NCI-H82 (cell line): ENCODE results near the gene ALX3.
"Not testable (repeated sequence)": the region's sequence is repeated elsewhere in the genome, so short reads cannot be mapped to it uniquely, and the experiment has no call there.

Source experiments
- DNase-seq: peaks from one replicate; lab custom pipeline; 2025; lab: John Stamatoyannopoulos, UW

Gene ALX3

DNA sequence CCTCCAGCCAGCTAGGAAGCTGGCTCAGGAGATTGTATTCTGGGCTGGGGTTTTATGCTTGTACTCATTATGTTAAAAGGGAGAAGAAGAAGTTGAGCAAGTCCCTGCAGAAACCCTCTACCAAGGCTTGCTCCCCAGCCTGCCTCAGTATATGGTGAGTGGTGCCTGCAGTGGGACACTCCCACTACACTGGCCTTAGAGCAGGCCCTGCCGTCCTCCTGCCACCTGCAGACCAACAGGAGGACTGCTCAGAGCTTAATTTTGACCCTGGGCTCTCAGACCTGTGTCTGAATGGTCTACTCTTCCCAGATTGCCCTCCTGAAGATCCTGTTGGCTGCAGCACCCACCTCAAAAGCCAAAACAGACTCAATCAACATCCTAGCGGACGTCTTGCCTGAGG, 23.0 kb downstream of the ALX3 start:
- no peak for DNase-seq

DNA sequence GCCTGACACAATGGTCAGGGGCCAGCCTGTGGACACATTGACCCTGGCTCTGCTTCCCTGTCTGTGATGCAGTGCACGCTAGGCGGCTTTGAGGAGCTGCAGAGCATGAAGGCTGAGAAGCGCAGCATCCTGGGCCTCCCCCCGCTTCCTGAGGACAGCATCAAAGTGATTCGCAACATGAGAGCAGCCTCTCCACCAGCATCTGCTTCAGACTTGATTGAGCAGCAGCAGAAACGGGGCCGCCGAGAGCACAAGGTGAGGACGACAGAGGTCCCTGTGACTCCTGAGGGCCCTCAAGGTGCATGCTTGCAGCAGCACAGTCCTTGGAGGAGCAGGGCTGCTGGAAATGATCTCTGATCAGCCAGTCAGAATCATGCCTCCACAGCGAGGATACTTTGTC, 27.5 kb downstream of the ALX3 start:
- no peak for DNase-seq

DNA sequence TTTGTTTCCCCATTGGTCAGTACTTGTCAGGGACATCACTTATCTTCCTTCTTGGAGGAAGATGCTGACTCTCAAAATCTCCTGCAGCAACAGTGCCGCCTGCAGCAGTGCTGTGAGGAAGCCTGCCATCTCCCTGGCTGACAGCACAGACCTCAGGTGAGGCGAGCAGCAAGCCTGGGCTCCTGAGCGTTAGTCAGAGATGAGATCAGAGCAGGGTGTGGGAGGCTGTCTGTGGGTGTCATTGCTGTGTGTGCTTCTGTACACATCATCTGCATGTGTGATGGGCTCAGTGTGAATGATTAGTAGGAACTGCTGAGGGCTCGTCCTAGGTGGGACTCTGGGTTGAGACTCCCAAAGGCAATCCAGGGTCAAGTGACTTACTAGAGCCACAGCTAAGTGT, 29.9 kb downstream of the ALX3 start:
- no peak for DNase-seq

DNA sequence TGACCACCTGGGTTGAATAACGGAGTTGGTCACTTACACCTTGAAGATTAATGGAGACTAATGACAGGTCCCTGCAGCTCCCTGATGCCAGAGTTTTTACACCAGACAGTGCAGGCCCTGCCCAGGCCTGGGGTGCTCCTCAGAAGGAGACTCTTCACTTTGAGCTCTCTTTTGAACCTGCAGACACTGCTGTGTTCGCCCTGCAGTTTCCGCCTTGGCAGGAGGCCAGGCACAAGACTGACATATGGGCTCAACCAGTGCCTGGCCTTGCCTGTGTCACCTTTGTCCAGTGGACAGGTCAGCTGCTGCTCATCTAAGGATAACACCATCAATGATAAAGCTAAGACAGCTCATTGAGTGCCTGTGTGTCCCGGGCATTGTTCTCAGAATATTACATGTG, 30.8 kb downstream of the ALX3 start:
- DNase-seq: no peak

DNA sequence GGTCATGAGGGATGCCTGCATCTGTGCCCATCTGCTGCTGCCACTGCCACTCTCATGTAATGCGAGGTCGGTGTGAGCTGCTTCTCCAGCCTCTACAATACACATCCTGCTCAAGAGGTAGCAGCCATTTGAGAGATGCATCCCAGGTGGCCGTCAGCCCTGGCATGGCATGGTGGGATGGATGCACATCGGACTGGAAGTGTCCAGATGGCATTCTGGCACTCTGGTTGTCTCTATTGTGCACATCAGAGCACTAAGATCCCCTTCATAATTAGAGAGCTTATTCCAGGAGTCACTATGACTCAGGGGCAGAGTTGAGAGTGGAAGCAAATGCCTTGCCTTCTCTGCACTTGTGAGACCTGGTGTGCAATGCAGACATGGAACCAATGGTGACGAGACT, 32.2 kb downstream of the ALX3 start:
- DNase-seq: no peak

DNA sequence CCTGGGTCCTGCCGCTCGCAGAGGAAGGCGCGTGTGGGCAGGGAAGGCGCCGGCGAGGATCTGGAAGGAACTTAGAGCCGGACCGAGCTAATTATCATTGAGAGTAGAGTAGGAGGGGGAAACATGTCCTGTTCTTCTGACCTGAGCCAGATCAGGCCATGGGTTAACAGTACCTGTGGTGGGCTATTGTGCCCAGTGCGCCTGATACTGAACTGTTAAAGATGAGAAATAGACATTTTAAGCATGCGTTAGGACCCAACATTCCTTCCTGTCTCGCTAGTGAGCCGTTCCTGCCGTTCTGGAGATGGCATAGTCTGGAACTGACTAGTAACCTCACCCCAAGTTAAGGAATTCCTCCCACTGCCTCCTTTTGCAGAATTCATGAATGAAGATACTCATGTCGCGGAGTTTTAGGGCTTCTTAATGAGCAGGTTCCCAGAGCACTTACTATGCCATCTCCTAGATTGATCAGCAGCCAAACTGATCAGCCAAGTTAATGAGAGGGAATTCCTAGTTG, 35.2 kb downstream of the ALX3 start:
- no peak for DNase-seq

DNA sequence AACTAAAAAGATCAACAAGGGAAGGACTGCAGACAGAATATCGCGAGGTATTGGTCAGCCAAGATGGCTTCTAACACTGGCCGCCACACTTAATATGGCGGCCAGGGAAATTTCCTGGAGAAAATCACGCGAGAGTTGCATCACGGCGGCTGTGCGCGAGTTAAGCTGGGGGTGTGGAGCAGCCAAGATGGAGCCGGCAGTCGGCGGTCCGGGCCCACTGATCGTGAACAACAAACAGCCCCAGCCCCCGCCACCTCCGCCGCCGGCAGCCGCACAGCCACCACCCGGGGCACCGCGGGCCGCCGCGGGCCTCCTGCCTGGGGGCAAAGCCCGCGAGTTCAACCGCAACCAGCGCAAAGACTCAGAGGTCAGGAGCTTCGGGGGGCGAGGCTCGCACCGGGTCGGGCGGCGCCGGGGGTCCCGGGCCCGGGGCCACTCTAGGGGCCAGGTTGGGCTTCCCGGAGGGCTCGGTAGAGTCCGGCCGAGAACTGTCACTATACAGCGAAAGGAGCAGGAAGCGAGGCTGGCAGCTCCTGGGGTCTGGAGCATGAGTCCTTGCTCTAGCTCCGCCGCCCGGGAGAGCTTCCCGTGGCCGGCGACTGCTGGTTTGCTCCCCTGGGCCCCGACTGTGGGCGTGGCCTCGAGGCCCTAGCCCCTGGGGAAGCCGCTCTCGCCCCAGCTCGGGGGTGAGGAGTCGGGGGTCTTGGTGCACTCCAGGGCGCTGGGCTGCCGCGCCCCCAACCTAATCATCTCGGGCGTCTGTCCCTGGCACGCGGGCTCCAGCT, 35.8 kb downstream of the ALX3 start, which contains the start of gene STRIP1:
Gene STRIP1 (plus strand): TSS at position 174 of the 785 bp plus-strand sequence. CDS start 14 bp downstream, at position 188.
- peak; percentile 97 for DNase-seq

DNA sequence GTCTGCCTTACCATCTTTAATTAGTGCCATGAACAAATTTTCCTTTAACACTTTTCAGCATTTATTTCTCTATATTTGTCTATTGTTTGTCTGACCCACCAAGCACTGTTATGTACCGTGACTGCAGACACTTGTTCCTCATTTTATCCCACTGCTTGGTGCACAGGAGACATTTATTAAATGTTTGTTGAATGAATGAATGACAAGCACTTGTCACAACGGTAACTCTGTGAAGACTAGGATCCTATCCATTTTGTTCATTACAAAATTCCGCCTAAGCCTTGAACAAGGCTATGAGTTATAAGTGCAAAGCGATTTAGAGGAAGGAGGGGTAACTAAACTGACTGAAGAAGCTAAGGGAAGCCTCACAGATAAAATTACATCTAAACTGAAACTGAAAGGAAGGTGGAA, 36.4 kb downstream of the ALX3 start:
- DNase-seq: no peak

DNA sequence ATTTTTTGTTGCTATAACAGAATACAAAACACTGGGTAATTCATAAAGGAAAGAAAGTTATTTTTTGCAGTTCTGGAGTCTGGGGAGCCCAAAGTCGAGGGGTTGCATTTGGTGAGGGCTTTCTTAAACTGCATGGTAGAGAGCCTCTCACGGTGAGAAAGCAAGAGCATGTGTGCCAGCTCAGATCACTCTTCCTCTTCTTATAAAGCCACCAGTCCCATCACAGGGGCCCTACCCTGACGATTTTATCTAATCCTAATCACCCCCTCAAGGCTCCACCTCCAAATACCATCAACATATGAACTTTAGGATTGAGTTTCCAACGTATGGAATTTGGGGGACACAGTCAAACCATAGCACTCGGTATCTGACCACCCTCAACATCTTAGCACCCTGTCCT, 37.1 kb downstream of the ALX3 start:
- DNase-seq: no peak

DNA sequence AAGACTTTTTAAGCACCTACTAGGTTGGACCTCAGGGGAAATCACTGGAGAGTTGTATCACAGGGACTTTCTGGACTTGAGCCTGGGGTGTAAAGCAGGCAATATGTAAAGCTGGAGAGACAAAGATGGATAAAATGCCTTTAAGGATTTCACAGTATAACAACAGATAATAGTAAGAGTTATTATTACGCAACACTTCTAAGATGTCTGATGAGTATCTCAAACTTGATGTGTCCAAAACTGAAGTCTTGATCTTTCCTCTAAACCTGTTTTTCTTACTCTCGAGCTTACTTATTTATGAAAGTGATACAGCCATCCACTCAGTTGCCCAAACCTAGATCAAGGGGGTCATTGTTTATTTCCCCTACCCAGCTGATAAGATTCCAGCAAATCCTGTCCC, 38.1 kb downstream of the ALX3 start:
- no peak for DNase-seq

DNA sequence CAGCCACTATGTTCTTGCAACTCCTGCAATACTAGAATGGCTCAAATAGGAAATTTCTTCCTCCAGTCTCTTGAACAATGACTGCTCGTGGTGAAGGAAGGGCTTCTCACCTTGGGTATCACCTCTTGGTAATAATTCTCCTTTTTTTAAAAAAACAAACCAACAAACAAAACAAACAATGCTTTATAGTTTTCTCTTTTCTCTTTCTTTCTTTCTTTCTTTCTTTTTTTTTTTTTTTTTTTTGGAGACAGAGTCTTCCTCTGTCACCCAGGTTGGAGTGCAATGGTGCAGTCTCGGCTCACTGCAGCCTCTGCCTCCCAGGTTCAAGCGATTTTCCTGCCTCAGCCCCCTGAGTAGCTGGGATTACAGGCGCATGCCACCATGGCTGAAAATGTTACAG, 39.8 kb downstream of the ALX3 start:
- not testable (repeated sequence) for DNase-seq

DNA sequence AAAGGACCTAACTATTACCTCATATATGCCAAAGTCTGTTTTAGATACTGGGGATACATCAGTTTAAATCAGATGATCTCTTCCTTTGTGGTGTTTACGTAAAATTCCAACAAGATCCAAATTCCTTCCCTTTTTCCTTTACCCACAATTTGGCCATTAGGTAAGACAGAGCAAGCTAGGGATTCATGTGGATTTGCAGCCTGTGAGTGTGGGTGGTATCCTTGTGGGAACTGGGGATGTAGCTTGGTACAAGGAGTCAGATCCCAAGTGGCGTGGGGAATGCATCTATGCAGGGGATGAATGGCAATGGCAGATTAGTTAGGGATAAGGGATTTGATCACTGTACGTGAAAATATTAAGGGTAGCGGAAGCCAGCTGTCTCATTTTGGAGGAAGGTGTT, 45.9 kb downstream of the ALX3 start:
- peak; percentile 18 for DNase-seq

DNA sequence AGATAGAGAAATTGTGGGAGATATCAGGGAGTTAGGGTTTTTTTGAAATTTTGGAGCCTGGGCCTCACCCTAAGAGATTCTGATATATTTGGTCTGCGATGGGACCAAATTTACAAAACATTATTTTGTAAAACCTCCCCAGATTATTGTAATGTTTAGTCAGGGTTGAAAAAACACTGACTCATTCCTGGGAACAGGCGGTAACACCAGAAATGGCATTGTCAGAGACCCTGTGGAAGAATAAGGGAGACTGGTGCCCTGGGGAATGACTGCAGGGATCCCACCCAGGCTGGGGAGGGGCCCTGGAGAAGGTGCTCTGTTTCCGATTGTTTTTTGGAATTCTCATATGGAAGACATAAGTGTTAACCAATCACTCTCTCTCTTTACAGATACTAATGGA, 49.2 kb downstream of the ALX3 start:
- DNase-seq: no peak

DNA sequence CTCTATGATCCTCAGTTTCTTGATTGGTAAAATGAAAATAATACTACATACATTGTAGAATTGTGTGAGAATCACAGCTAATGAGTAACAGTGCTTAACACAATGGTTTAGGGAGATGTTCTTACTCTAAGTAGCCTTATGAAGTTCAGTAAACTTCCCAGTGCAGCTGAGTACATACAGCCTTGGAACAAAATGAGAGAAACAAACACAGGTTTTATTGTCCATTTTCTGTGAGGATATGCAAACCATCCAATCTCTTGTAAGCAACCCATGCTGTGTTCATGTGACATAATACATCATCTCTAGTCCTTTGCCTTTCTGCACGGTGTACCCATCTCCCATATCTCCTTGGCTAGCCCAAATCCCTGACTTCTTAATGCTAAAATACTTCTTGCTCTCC, 50.7 kb downstream of the ALX3 start:
- no peak for DNase-seq

DNA sequence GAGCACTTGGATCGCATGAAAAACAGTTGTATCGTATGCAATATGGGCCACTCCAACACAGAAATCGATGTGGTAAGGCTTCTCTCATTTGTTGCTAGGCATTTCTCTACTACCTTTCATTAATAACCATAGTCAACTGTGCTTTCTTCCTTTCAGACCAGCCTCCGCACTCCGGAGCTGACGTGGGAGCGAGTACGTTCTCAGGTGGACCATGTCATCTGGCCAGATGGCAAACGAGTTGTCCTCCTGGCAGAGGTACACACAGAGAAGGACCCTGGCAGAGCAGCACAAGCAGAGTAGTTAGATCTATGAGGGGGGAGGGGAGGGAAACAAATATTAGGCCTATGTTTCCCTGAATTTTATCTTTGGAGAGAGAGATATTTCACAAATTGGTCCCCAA, 52.1 kb downstream of the ALX3 start:
- DNase-seq: no peak

DNA sequence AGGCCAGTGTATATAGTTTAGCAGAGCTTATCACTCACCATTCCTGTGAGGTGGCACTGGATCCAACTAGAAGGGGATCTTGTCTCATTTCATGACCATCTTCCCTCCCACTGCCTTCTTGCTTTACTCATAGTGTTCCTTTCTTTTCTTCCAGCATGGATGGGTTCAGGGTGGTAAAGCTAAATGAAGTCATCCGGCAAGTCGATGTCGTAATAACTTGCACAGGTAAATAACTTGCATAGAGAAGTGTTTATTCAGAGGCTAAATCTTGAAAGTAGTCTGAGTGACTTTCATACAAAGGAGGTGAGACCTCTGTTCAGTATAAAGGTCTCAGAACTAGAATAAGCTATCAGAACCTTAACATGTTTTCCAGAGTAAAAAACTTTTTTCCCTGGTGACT, 52.7 kb downstream of the ALX3 start:
- DNase-seq: no peak

DNA sequence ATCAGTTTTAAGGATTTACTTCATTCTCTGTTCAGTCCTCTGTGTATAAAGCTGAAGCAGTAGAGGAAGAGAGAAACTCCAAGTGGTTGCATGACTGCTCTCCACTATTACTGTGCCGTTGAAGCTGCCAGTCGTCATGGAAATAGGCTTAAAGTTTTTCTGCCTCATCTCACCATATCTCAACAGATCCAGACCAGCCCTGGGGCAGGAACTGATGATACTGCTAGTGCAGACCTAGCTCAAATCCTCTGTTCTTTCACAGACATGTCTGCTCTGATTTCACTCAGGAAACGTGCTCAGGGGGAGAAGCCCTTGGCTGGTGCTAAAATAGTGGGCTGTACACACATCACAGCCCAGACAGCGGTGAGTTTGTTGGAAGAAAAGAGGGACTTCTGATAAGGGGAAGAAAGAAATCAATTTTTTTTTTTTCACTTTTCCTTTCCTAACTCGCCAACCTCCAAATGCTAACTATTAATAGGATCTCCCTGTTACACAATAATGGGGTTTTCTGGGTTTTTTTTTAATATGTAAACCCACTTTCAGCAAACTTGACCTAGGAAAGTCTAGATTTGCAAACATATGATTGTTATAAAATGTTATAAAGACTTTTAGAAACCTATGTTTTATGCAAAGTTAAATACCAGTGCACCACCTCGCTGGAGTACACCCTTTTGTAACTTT, 58.2 kb downstream of the ALX3 start:
- DNase-seq: no peak

DNA sequence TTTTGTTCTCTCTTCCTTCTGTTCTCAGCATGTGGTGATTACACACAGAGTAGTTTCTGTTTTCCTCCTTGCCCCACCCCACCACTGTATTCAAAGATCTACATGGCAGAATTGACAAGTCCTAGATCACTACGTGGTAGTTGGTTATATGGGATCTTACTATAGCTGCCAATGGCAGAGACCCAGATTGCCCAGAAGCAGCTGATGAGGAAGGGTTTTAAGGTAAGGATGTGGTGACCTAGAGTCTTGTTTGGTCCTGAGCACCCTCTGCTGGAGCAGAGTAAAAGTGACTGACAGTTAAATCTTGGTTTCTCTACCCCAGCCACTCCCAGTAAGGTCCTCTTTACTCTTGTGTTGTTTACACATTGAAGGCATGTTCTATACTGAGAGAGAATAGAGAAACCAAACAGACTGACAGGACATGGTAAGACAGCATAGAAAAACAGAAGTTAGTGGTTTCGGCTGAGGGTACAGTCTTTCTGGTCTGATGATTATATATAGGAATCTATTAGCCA, 58.9 kb downstream of the ALX3 start:
- peak; percentile 56 for DNase-seq
